ENCODE data around the gene C12orf60.
A peak's percentile ranks its signal among the peaks of the same experiment; 100 is the strongest.
"Not testable (repeated sequence)": the region's sequence is repeated elsewhere in the genome, so short reads cannot be mapped to it uniquely, and the experiment has no call there.

C12orf60 gene, protein sequence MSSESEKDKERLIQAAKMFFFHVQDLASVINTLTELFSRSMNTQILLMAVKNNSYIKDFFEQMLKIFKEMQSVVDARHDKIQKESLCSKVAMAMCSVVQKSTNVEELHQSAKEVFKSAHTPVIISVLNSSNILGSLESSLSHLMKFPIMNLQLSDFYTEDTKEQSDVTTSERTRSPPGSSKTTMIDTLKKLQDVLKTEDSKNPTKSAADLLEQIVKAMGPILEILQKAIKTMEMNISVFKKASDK

DNA sequence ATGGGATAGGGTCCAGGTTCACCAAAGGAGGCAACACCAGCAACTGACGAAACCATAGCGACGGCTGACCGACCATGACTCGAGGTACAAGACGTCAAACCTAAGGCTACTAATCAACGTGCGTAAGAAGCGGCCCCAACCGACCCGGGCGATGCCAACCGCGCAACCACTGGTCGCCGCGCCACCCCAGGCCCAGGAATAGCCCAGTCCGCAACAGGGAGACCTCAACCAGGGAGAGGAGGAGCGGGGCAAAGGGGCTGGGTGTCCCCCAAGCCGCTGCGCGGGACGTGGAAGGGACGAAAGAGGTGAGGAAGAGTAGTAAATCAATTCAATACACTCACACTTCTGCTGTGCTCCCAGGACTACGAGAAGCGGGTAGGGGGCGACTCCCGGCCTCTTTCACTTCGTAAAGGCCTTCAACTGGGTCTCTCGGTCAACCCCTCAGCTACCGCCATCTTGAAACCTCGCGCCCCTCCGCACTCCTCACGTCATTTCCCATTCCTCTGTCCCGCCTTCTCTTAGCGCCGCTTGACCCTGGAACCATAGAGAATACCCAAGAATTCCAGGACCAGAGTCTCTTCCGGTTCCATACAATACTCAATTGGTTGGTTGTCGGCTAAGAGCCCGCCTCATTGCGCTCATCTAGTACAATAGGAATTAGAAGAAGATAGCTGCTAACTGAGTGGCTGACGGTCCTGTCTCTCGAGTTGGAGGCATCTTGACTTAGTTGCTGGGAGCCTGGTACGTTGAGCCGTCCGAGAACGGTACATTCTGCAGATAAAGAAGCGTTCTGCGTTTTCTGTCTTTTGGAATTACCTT is at the start of gene C12orf60, which contains the start of gene WBP11:
TSS of gene C12orf60 (plus strand) at position 660 of the 819 bp plus-strand sequence. CDS start 19,266 bp downstream, outside the sequence.
TSS of gene WBP11 (minus strand) at position 468 of the 819 bp plus-strand sequence. CDS start 2,095 bp downstream, outside the sequence.
- peak; percentile 64 to 77 (median 74) for DNase-seq (ENCODE audit: low read depth in 4 of 4, low spot score in 1 of 4)

GRCh38 chr12:14756334-14757143 is 46.9 kb upstream of the C12orf60 start:
- DNase-seq (ENCODE audit: low read depth in 4 of 4, low spot score in 1 of 4), result no peak

GRCh38 chr12:14759711-14760280 is 43.7 kb upstream of the C12orf60 start:
- DNase-seq (ENCODE audit: low read depth in 4 of 4, low spot score in 1 of 4), result not testable (repeated sequence)

DNA sequence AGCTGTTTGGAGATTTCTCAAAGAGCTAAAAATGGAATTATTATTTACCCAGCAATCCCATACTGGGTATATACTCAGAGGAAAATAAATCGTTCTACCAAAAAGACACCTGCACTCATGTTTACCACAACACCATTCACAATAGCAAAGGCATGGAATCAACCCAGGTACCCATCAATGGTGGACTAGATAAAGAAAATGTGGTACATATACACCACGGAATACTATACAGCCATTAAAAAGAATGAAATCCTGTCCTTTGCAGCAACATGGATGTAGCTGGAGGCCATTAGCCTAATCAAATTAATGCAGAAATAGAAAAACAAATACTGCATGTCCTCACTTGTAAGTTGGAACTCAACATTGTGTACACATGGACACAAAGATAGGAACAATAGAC is 38.1 kb upstream of the C12orf60 start:
- no peak for DNase-seq (ENCODE audit: low read depth in 4 of 4, low spot score in 1 of 4)

DNA sequence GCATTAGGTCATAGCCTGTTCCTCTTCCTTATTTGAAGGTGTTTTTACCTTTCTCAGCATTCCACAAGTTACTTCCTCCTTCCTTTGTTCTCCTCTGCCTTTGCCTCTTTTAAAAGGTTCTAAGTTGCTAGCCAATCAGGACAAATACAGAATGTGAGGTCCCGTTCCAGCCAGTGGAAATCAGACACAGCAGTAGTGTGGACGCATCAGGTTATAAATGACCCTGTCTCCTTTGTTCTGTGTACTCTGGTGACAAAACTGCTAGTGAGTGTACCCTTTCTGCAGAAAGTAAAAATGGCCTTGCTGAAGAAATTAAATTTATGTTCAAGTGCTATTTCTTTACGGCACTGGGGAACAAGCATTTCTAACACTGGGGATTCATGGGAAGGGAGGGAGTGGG is 37.5 kb upstream of the C12orf60 start:
- DNase-seq (ENCODE audit: low read depth in 4 of 4, low spot score in 1 of 4), result not testable (repeated sequence)

- no peak for DNase-seq (ENCODE audit: low read depth in 4 of 4, low spot score in 1 of 4)
Observed at GRCh38 chr12:14766649-14767215, 36.7 kb upstream of the C12orf60 start.

DNA sequence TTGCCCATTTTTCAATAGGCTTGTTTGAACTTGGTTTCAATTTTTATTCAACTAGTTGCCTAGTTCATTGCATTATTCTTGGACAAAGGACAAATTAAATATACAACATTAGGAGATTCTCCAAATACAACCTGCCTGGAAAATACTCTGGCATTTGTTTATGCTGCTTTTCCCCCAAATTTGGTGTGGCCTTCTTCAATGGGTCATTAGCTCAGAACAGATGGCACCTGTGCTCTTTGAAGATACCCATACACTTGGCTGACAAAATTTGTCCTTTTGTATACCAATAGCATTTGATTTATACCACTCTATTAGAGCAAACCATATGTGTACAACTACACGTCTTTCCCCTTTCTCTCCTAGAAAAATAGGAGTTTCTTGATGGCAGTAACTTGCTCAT is 35.9 kb upstream of the C12orf60 start:
- DNase-seq (ENCODE audit: low read depth in 4 of 4, low spot score in 1 of 4), result no peak

DNA sequence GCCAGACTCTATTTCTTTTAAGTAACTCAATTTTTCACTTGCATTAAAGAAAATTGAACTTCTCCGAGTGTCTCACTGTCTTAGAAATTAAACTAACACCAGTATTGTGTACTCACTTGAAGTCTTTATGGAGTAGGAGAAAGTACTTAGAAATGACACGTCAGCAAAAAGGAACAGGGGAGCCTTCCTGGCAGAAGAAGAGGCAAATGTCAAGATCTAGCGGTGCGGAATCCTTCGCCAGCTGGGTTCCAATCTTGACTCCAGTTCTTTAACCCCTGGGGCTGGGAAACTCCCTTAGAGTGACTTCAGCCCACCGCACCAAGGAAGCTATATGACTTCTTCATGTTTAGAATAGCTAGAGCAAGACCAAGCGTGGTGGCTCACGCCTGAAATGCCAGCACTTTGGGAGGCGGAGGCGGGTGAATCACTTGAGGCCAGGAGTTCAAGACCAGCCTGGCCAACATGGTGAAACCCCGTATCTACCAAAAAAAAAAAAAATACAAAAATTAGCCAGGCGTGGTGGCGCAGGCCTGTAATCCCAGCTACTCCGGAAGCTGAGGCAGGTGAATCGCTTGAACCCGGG is 34.6 kb upstream of the C12orf60 start:
- peak in 2 of 4 experiments; percentile 13 to 30 for DNase-seq (ENCODE audit: low read depth in 4 of 4, low spot score in 1 of 4)

GRCh38 chr12:14769466-14769968 is 34.0 kb upstream of the C12orf60 start:
- peak in 1 of 4 experiments; percentile 4 for DNase-seq (ENCODE audit: low read depth in 4 of 4, low spot score in 1 of 4)

DNA sequence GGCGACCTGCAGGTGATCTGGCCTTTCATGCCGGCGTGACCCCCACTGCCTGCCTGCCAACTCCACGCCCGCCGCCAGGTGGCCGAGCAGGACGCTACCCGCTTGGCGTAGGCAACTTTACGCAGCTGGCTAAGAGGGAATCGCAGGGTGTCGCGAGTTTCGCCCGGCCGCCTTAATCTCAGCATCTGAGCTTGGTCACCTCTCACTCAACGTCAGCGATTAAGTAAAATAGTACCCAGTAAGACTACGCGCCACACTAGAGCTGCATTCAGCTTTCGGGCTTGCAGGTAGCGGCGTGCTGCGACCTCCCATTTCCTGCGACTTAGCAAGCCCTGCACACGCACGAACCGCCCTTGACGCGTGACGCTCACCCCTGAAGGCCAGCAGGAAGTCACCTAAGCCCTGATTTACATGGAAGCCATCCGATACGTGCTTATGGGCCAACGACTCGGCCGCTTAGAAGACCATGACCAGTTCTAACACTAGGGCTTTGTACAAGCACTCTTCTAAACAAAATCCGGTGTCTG is 33.4 kb upstream of the C12orf60 start:
- peak; percentile 62 to 82 (median 74) for DNase-seq (ENCODE audit: low read depth in 4 of 4, low spot score in 1 of 4)

GRCh38 chr12:14770496-14771461 is 32.7 kb upstream of the C12orf60 start:
- DNase-seq (ENCODE audit: low read depth in 4 of 4, low spot score in 1 of 4), result peak; percentile 82 to 86 (median 83)

DNA sequence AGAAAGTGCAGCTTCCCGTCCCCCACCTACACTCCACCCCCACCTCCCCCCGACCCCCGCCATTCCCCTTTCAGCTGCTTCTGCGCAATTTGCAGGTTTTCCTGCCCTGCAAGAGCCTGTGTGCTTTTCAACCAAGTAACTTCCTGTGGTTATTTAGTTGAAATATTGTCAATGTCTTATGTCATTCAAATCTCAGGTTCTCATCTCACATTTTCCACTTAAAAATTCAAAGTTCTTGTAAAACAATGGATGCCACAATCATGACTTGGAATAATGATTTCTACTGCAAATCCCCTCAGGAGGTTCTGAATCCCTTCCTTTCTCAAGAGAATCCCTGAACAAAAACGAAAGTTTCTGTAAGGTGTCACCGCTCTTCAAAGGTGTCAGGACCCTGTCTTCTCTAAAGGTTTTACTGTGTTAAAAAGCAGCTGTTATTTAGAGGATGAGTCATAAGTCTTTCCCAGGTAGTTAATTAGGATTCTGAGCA is 31.8 kb upstream of the C12orf60 start:
- DNase-seq (ENCODE audit: low read depth in 4 of 4, low spot score in 1 of 4), result no peak

DNA sequence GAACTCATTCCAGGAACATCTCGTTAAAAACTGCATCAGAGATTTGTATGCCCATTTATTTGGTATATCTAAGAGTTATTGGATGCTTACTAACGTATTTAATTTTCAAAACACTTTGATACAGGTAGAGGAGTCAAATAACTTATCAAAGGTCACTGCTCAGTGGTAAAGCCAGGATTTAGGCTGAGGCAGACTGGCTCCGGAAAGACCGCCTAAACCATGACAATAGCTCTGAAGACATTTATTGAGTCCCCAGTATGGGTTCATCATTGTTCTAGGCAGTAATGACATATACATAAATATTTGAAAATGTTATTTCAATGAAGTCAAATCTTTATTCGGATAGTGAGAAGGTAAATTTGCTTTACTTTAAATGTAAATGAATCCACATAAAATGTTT is 30.5 kb upstream of the C12orf60 start:
- no peak for DNase-seq (ENCODE audit: low read depth in 4 of 4, low spot score in 1 of 4)

- DNase-seq (ENCODE audit: low read depth in 4 of 4, low spot score in 1 of 4), result no peak
Observed at GRCh38 chr12:14773685-14774073, 29.8 kb upstream of the C12orf60 start.

GRCh38 chr12:14774074-14774905 is 29.2 kb upstream of the C12orf60 start:
- peak; percentile 58 to 81 (median 76) for DNase-seq (ENCODE audit: low read depth in 4 of 4, low spot score in 1 of 4)

DNA sequence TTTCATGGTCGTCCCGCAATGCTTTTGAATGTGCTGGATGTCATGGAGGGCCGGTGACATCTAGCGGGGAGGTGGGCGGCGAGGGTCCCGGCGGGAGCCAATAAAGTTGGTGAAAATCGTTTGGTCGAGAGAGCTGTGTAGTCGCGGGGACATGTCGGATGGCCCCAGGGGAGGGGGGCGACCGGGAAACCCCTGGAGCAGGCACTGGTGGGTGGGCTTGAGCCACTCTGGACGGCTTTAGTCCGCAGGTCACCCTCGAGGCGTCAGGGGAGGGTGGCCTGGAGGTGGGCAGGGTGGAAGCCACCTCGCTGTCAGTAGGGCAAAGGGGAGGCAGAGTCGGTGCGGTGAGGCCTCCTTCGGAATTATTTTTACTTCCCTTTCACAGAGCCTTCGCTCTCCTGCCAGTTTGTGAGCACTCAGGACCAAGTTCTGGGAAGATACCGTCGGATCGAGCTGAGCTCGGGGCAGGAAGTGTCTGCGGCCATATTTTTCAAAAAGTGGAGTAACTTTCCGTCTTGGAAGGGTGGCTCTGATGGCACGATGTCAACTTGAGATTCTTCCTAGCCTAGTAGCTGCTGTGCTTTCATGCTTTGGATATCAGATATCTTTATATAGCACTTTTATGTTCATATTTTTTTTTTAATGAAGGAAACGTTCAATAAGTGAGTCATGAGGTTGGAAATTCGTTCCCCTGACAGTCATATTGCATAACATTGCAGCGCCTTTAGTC is 28.4 kb upstream of the C12orf60 start:
- no peak for DNase-seq (ENCODE audit: low read depth in 4 of 4, low spot score in 1 of 4)

DNA sequence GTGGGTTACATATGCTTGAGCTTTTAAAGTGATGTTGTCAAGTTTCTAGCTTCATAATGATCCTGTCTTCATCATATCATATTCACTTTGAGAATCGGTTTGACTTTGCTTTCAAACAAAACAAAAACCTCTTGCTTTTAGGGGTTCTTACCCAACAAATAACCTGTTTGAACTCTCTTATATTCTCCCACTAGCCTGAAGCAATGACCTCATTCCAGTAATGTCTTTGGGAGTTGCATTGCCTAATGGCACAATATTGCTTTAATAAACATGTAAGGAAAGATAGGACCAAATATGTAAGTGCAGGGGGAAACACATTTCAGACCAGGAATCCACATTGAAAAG is 27.9 kb upstream of the C12orf60 start:
- no peak for DNase-seq (ENCODE audit: low read depth in 4 of 4, low spot score in 1 of 4)
